Neutrophil (primary cell): ENCODE results near the gene MFAP4.
"Not testable (repeated sequence)": the region's sequence is repeated elsewhere in the genome, so short reads cannot be mapped to it uniquely, and the experiment has no call there.

Experiments
- H3K27ac ChIP-seq: fragments of 200-600 bp; sonication (generic); 2 replicates; pipeline ENCODE4 v1.5.1; 2016; ENCODE audit warnings: mild to moderate bottlenecking, moderate library complexity
- H3K27me3 ChIP-seq: fragments of 200-600 bp; sonication (generic); 2 replicates; pipeline ENCODE4 v1.6.0; 2016; ENCODE audit warnings: mild to moderate bottlenecking
- H3K36me3 ChIP-seq: fragments of 200-600 bp; sonication (generic); 2 replicates; pipeline ENCODE4 v1.5.1; 2017
- H3K4me1 ChIP-seq, 2 experiments: fragments of 200-600 bp in 1 of 2; sonication (generic) in 1 of 2; 1 replicate in 1 of 2; 2 replicates in 1 of 2; pipeline versions ENCODE4 v1.5.1 to v1.6.1; 2013 to 2016; ENCODE audit warnings: low read depth in 1 of 2, low read length in 1 of 2, mild to moderate bottlenecking in 1 of 2, moderate library complexity in 1 of 2; ENCODE audit not compliant: control insufficient read depth in 1 of 2, insufficient read depth in 1 of 2
- H3K4me3 ChIP-seq, 2 experiments: fragments of 200-600 bp in 1 of 2; sonication (generic) in 1 of 2; 1 replicate in 1 of 2; 2 replicates in 1 of 2; pipeline ENCODE4 v1.5.1; 2013 to 2016; ENCODE audit warnings: low read depth in 1 of 2, low read length in 1 of 2, mild to moderate bottlenecking in 1 of 2, moderate library complexity in 1 of 2
- H3K9me3 ChIP-seq: fragments of 200-600 bp; sonication (generic); 2 replicates; pipeline ENCODE4 v1.5.1; 2016
- TF ChIP-seq, protein P1 (sequence below): fragments of 200-600 bp; sonication (generic); IDR thresholded peaks from 2 replicates; pipeline ENCODE4 v1.5.1; 2016; ENCODE audit warnings: antibody characterized with exemption

MFAP4 gene

DNA sequence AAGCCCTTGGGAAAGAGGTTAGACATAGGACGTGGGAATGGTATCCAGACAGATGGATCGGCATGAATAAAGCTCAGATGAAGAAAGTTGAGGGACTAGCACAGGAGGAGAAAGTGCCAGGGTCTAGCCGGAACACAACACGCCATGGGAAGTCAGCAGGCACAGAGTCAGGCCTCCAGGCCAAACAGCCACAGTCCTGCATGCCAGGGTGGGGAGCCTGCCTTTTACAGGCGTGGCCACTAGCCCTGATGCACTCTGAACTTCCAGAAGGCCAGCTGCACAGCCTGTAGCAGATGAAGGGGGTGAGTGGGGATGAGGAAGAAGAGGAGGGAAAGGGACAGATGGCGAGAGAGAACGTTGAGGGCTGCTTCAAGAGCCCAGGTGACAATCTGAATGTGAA, 29.6 kb downstream of the MFAP4 start:
- H3K36me3 ChIP-seq: no peaks in the 10 kb centered on the region
- peaks cover 16% of the 10 kb centered on the region for H3K27me3 ChIP-seq
- H3K9me3 ChIP-seq: no peaks in the 10 kb centered on the region
- H3K4me3 ChIP-seq: no peak overlapping the region
- H3K4me1 ChIP-seq: peaks cover 5 to 8% of the 10 kb centered on the region in 2 experiments
- H3K27ac ChIP-seq: no peak overlapping the region
- TF ChIP-seq, protein P1, sequence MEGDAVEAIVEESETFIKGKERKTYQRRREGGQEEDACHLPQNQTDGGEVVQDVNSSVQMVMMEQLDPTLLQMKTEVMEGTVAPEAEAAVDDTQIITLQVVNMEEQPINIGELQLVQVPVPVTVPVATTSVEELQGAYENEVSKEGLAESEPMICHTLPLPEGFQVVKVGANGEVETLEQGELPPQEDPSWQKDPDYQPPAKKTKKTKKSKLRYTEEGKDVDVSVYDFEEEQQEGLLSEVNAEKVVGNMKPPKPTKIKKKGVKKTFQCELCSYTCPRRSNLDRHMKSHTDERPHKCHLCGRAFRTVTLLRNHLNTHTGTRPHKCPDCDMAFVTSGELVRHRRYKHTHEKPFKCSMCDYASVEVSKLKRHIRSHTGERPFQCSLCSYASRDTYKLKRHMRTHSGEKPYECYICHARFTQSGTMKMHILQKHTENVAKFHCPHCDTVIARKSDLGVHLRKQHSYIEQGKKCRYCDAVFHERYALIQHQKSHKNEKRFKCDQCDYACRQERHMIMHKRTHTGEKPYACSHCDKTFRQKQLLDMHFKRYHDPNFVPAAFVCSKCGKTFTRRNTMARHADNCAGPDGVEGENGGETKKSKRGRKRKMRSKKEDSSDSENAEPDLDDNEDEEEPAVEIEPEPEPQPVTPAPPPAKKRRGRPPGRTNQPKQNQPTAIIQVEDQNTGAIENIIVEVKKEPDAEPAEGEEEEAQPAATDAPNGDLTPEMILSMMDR: no peak

DNA sequence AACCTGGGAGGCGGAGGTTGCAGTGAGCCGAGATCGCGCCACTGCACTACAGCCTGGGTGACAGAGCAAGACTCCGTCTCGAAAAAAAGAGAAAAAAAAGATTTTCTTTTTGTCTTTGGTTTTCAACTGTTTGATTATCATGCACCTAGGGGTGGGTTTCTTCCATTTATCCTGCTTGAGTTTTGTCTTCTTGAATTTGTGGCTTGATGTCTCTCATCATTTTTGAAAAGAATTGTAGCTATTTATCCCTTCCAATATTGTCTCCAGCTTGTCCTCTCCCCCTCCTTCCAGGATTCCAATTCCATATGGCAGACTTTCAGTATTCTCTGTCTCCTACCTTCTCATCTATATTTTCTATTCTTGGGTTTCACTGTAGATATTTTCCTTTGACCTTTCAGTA, 32.2 kb downstream of the MFAP4 start:
- H3K9me3 ChIP-seq: no peaks in the 10 kb centered on the region
- TF ChIP-seq, protein P1: no peak
- H3K4me3 ChIP-seq: no peak overlapping the region
- H3K4me1 ChIP-seq: no peaks in the 10 kb centered on the region
- peaks cover 2% of the 10 kb centered on the region for H3K27me3 ChIP-seq
- no peak overlapping the region for H3K27ac ChIP-seq
- no peaks in the 10 kb centered on the region for H3K36me3 ChIP-seq

DNA sequence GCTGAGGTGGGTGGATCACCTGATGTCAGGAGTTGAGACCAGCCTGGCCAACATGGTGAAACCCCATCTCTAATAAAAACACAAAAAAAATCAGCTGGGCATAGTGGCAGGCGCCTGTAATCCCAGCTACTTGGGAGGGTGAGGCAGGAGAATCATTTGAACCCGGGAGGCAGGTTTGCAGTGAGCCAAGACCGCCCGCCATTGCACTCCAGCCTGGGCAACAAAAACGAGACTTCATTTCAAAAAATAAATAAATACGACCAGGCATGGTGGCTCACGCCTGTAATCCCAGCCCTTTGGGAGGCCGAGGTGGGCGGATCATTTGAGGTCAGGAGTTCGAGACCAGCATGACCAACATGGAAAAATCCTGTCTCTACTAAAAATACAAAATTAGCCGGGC, 33.6 kb downstream of the MFAP4 start:
- H3K36me3 ChIP-seq, H3K4me1 ChIP-seq, H3K27me3 ChIP-seq, H3K27ac ChIP-seq, H3K4me3 ChIP-seq, H3K9me3 ChIP-seq: not testable (repeated sequence)

DNA sequence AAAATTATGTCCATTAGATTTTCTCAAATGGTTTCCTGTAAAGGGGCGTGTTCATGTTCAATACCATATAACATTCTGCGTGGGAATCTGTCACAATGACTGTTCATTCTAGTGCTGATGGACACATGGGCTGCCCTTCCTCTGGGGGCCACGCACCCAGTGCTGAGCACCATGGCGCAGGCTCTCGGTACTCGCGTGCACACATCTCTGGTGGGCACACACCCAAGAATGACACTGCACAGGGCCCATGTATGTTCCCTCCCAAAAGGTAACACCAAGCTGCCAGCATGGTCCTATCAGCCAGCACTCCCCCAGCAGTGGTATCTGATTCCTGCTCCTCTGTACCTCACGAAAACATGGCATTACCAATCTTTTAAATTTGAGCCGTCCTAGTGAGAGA, 38.2 kb downstream of the MFAP4 start:
- H3K36me3 ChIP-seq: no peaks in the 10 kb centered on the region
- no peaks in the 10 kb centered on the region for H3K4me1 ChIP-seq
- H3K9me3 ChIP-seq: no peaks in the 10 kb centered on the region
- no peak overlapping the region for H3K4me3 ChIP-seq
- H3K27ac ChIP-seq: no peak overlapping the region
- TF ChIP-seq, protein P1: no peak
- H3K27me3 ChIP-seq: no peaks in the 10 kb centered on the region

DNA sequence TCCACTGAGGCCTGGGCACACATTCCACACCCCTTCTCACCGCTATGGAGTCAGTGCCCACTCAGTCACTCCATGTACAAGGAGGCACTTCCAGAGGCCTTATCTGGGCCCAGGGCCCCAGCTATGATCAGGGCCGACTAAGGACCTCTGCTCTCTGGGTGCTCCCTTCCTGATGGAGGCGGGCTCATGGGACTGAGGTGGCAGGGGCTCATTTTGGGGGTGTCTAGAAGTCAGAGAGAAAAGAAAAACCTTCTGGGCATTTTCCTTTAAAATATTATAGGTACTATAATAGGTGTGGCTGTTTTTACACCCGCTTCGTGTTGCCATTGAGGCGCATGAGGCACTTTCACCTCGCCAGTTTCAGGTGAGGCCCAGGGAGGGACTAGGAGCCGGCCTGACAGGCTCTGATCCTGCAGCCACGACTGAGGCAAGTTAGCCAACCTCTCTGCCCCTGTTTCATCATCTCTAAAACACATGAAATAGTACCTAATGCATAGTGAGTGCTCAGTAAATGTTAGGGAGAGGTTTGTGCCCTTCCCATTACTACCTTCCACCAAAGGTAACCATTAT, 38.8 kb downstream of the MFAP4 start:
- Histone ChIP-seq H3K36me3 (no peaks in the 10 kb centered on the region), H3K9me3 (no peaks in the 10 kb centered on the region), H3K4me1 (no peaks in the 10 kb centered on the region), H3K27ac (no peak overlapping the region), H3K27me3 (no peaks in the 10 kb centered on the region), H3K4me3 (no peak overlapping the region)
- TF ChIP-seq, protein P1: no peak

DNA sequence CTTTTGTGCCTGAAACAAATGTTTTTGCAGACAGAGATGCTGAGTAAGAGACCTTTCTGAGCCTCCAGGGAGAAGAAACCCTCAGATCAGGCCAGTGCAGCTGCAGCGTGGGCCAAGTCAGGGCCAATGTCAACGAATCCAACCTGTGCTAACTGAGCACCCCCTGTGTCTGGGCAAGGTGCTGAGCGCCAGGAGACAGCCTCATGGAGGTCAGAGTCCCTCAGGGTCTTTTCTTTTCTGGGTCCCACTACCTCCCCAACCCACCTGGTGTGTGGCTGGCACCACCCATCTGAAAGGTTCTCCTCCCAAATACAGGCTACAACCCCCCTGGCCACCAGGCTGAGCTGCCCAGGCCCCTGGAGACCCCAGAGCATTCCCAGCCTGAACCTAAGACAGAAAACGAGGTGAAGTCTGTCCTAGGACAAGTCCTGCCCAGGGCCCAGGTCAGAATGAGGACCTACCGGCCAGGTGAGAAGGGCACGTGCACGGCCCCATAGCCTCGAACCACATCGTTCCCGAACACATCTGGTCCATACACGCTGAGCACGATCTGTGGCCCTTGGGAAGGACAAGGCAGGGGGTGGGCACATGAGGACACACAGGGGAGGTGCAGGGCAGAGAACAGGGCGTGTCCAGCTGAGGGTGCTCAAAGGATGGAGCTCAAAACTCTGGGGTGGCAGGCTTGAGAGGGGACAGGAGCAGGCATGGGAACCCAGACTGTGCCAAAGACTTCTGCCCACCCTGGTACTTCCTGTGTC, 39.5 kb downstream of the MFAP4 start:
- Histone ChIP-seq H3K27ac (no peak overlapping the region), H3K4me3 (no peak overlapping the region), H3K36me3 (no peaks in the 10 kb centered on the region), H3K9me3 (no peaks in the 10 kb centered on the region), H3K4me1 (no peaks in the 10 kb centered on the region), H3K27me3 (no peaks in the 10 kb centered on the region)
- TF ChIP-seq, protein P1: no peak
